Right forelimb (tissue), 1 donor: Measurements from ENCODE around the gene PAGR1.
"Not testable (repeated sequence)": the region's sequence is repeated elsewhere in the genome, so short reads cannot be mapped to it uniquely, and the experiment has no call there.

ENCODE experiments used
- DNase-seq: peaks from one replicate; pipeline ENCODE4 v3.0.0-alpha.2; 2018

The PAGR1 gene

GRCh38 chr16:29813644-29814562, 2.0 kb upstream of the PAGR1 start:
- DNase-seq: no peak

DNA sequence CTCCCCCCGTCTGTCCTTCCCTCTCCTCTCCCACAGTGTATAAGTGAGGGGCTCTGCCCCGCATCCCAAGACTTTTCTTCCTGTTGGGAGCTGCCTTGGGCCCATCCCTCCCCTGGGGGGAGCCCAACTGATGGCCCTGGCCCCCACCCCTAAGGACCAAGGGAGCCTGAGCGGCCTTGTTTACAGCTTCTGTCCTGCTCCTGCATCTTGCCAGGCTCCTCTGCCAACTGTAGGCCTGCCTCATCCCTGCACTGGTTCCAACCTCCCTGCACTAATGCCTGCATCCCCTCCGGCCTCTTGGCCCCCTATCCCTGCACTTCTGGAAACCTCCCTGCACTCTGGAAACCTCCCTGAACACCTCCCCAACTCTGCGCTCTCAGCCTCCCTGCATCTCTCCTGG, 1.4 kb upstream of the PAGR1 start:
- no peak for DNase-seq

DNA sequence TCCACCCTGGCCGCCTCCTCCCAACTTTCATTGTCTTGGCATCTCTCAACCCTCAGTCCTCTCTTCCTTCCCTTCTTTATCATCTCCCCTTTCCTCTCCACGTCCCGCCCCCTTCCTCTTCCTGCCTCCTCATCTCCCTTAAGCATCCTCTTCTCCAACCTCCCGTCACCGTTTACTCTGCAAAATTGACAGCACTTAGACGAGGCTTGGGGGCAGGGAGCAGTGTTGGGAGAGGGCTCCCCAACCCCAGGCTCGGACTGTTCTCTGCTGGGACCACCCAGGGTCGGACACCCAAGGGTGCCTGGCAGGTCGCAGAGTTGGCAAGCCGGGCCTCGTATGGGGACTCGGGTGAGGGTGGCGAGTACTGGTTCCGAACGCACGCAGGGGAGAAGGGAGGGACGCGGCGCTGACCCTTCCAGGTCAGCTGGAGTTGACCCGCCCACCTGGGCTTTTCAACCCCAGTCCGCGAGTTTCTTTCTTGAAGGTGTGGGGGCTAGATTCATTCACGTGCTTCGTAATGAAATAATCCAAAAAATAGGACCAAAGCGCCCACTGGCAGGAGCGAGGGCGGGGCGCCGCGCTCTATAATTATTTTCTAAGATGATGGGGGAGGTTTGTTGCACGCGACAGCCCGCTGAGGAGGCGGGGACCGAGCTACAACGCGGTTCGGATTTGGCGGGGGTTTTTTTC, 775 bp upstream of the PAGR1 start:
- DNase-seq: no peak

GRCh38 chr16:29816694-29817441, 916 bp downstream of the PAGR1 start:
- no peak for DNase-seq

- no peak for DNase-seq
Observed at GRCh38 chr16:29818082-29818481, 2.1 kb downstream of the PAGR1 start.

DNA sequence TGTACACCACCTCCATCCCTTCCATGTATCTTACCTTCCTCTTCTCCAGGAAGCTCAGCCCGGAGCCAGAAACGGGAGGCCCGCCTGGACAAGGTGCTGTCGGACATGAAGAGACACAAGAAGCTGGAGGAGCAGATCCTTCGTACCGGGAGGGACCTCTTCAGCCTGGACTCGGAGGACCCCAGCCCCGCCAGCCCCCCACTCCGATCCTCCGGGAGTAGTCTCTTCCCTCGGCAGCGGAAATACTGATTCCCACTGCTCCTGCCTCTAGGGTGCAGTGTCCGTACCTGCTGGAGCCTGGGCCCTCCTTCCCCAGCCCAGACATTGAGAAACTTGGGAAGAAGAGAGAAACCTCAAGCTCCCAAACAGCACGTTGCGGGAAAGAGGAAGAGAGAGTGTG, 3.6 kb downstream of the PAGR1 start:
- DNase-seq: no peak

DNA sequence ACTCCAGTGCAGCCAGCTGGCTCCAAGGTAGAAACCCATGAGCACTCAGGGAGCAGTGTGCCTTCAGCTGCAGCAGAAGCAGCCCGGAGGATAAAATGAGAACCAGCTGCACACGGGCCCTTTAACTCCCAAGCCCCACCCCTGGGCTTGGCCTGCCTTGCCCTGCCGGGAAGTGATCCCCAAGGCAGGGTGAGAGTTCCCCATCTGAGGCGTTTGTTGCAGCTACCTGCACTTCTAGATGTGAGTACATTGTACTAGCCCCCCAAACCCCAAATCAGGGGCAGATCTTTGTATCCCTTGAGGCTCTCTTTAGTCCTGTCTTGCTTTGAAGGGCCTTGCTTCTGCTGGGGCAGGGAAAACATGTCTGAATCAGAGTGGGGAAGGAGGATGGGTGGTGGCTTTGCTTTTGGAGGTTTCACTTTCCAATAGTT, 4.3 kb downstream of the PAGR1 start, which contains the start of gene MVP:
MVP (plus strand) TSS at position 192 of the 431 bp plus-strand sequence. CDS start 10,088 bp downstream, outside the sequence.
- DNase-seq: no peak

DNA sequence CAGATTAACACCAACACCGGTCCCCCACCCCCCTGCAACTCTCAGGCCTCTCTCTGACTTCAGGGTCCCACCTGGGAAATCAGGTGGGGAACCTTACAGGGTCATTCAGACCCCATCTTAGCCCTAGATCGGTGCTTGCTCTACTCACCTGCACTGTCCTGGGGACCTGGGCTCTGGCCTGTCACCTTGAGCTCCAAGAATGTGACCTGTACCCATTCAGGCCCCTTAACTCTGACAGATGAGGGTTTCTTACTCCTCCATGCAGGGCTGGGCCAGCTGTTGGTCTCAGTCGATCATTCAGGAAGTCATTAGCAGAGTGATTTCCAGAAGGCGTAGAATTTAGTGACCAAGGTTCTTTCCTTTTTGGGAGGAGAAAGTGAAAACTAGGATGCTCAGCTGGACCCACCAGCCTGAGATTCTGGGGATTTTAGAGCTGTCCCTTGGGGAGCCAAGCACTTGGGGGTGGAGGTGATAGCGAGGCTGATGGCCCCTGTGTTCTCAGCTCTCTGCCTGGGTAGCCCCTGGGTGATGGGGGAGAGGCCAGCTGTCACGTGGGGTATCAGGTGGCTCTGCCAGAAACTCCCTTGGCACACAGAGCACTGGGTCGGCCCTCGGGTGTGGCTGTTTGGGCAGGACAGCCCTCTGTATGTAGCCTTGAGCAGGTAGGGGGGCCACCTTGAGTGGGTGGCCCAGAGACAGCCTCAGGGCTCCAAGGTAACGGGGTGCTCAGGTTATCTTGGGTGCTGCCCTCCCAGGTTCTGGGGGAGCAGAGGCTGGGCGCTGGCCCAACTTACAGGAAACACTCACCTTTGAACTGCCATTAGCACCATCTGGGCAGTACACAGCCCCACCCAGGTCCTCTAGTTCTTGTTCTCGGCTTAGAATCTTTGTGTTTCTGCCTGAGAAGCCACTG, 5.0 kb downstream of the PAGR1 start:
- DNase-seq: no peak

- no peak for DNase-seq
Observed at GRCh38 chr16:29821643-29822115, 5.7 kb downstream of the PAGR1 start.

DNA sequence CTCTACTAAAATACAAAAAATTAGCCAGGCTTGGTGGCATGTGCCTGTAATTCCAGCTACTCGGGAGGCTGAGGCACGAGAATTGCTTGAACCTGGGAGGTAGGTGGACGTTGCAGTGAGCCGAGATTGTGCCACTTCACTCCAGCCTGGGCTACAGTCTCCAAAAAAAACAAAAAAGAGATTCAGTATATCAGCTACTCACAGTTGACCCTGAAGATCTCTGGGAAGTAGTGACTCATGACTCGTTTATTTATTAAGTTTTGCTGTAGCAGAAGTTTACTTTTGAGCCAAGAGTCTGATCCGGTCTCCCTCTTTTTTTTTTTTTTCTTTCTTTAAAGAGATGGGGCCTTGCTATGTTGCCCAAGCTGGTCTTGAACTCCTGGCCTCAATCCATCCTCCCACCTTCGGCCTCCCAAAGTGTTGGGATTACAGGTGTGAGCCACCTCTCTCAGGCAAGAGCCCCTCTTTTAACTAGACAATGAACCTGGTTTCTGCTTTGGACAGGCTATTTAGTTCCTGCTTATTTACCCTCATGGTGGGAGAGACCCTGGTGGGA, 8.7 kb downstream of the PAGR1 start:
- DNase-seq: no peak

DNA sequence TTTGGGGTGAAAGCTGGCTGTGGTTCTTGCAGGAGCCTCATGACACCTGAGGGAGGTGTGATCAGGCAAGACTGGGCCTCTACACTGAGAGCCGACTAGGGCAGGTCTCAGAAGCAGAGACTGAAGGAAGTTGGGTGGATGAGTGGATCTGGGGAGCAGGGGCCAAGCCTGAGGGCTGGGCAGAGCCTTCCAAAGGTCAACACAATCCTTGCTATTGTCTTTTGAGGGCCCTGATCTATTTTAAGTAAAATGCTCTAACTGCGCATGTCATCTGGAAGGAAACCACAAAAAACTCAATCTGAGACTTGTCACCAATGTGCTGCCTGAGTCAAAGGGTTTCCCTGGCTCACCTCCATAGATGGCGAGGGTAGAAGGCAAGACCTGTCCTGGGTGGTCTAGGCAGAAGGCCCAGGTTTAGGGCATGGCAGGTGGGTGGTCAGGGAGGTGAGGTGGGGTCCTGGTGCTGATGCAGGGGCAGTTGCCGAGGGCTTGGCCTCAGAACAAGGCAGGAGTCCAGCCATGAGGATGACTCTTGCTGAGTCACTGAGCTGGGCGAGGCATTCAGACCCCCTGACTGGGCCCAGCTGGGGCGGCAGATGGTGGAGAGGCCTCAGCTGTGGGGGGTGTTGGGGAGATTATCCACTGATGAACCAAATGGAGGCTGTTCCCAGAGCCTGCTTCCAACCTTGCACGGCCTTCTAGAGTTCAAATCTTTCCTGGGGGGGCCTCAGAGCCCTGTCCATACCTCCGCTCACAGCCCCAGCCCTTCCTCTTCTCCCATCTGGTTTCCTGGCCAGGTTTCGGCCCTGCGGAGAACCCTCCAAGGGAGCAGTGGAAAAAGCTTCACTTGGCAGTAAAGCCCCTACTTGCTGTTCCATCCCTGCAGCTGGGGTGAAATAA, 9.4 kb downstream of the PAGR1 start:
- no peak for DNase-seq

DNA sequence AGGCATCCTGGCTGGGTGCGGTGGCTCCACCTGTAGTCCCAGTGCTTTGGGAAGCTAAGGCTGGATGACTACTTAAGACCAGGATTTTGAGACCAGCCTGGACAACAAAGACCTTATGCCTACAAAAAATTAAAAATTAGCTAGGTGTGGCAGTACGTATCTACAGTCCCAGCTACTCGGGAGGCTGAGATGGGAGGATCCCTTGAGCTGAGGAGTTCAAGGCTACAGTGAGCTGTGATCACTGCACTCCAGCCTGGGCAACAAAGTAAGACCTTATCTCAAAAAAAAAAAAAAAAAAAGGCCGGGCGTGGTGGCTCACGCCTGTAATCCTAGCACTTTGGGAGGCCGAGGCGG, 10.4 kb downstream of the PAGR1 start:
- DNase-seq: no peak

DNA sequence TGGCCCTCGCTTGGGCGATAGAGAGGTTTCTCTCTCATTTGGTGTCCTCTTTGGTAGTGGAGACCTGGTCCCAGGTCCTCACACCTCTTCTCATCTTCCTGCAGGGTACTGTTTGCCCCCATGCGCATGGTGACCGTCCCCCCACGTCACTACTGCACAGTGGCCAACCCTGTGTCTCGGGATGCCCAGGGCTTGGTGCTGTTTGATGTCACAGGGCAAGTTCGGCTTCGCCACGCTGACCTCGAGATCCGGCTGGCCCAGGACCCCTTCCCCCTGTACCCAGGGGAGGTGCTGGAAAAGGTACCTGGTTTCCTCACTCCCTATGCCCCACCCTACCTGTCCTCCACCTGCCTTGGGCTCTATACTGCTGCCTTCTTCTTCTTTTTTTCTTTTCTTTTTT, 14.8 kb downstream of the PAGR1 start:
- DNase-seq: no peak

- DNase-seq: no peak
Observed at GRCh38 chr16:29831490-29831889, 15.5 kb downstream of the PAGR1 start.

GRCh38 chr16:29833219-29833618, 17.3 kb downstream of the PAGR1 start:
- not testable (repeated sequence) for DNase-seq

DNA sequence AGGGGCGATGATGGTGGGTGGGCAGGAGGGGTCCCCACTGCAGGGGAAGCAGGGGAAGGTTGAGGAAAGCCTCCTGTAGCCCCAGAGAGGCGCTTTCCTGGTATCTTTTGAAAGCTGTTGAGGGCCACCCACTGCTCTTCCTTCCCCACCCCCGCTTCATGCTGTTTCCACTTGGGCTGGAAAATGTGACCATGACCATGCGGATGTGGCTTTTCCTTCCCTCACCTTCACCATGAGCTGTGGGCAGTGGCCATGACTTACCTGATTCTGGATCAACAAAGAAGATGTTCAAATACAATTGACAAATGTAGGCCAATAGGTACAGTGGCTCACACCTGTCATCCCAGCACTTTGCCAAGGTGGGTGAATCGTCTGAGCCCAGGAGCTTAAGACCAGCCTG, 18.1 kb downstream of the PAGR1 start:
- DNase-seq: no peak

GRCh38 chr16:29835926-29836325, 20.0 kb downstream of the PAGR1 start:
- DNase-seq: no peak

- DNase-seq: no peak
Observed at GRCh38 chr16:29836623-29837022, 20.7 kb downstream of the PAGR1 start.

DNA sequence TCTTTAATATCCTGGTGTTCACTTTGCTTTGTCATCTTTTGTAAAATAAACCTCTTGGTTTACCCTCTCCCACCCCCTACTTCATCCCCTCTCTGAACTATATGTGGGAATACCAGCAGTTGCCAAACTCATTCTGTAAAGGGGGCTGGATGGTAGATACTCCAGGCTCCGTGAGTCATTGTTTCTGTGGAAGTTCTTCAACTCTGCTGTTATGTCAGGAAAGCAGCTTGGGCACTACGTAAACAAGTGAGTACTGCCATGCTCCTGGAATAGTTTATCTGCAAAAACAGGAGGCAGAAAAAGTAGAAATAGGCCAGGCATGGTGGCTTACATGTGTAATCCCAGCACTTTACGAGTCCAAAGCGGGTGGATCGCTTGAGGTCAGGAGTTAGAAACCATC, 21.9 kb downstream of the PAGR1 start:
- no peak for DNase-seq

GRCh38 chr16:29839822-29840221, 23.9 kb downstream of the PAGR1 start:
- no peak for DNase-seq

DNA sequence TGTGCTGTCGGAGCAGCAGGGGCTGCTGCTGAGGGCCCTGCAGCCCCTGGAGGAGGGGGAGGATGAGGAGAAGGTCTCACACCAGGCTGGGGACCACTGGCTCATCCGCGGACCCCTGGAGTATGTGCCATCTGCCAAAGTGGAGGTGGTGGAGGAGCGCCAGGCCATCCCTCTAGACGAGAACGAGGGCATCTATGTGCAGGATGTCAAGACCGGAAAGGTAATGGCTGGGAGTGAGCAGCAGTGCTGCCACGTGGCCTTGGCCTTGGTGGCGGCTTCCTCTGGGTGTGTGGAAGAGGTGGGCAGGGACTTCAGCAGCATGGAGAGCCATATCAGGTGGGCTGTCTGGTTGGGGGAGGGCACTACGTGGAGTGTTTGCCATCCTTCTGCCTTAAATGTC, 24.3 kb downstream of the PAGR1 start:
- no peak for DNase-seq
